Mucosa of rectum (tissue), 2 donors: Measurements from ENCODE around the gene LRRC8C.

Source experiments
- H3K27ac ChIP-seq, 2 donors: one replicate each; pipeline ENCODE4 v1.7.0; 2013; ENCODE audit warnings: inconsistent platforms in 2 of 2, low read depth in 2 of 2, low read length in 2 of 2
- H3K27me3 ChIP-seq, 2 donors: one replicate each; pipeline ENCODE4 v1.7.0; 2013; ENCODE audit warnings: low read length in 2 of 2; ENCODE audit not compliant: control insufficient read depth in 2 of 2, insufficient read depth in 2 of 2
- H3K36me3 ChIP-seq, 2 donors: one replicate each; pipeline ENCODE4 v1.7.0; 2013; ENCODE audit warnings: low read length in 2 of 2; ENCODE audit not compliant: control insufficient read depth in 2 of 2, insufficient read depth in 2 of 2
- H3K4me1 ChIP-seq, 2 donors: one replicate each; pipeline ENCODE4 v1.7.0; 2013; ENCODE audit warnings: low read length in 2 of 2, mild to moderate bottlenecking in 1 of 2; ENCODE audit not compliant: control insufficient read depth in 2 of 2, insufficient read depth in 2 of 2
- H3K4me3 ChIP-seq, 2 donors: one replicate each; pipeline ENCODE4 v1.7.0; 2013; ENCODE audit warnings: low read length in 2 of 2
- H3K9ac ChIP-seq, 2 donors: one replicate each; pipeline ENCODE4 v1.7.0; 2013; ENCODE audit warnings: low read length in 2 of 2, low read depth in 1 of 2, mild to moderate bottlenecking in 1 of 2
- H3K9me3 ChIP-seq, 2 donors: one replicate each; pipeline ENCODE4 v1.7.0; 2013; ENCODE audit warnings: low read length in 2 of 2; ENCODE audit not compliant: control insufficient read depth in 2 of 2
- donor health status: healthy.
- donor health status: Normal muscosa, but diverticular disease.

LRRC8C gene

GRCh38 chr1:89649783-89650182 lies 16.9 kb downstream of the LRRC8C start:
- Histone ChIP-seq H3K27me3 (no peaks in the 10 kb centered on the region), H3K27ac (no peak overlapping the region), H3K9ac (no peak overlapping the region), H3K4me3 (no peak overlapping the region), H3K36me3 (no peaks in the 10 kb centered on the region), H3K4me1 (no peaks in the 10 kb centered on the region), H3K9me3 (no peaks in the 10 kb centered on the region)

GRCh38 chr1:89652373-89652772 lies 19.5 kb downstream of the LRRC8C start:
- Histone ChIP-seq H3K9ac (no peak overlapping the region), H3K4me3 (no peak overlapping the region), H3K36me3 (no peaks in the 10 kb centered on the region), H3K9me3 (no peaks in the 10 kb centered on the region), H3K4me1 (no peaks in the 10 kb centered on the region), H3K27ac (no peak overlapping the region), H3K27me3 (no peaks in the 10 kb centered on the region)

GRCh38 chr1:89657886-89658285 lies 25.0 kb downstream of the LRRC8C start:
- Histone ChIP-seq H3K4me3 (no peak overlapping the region), H3K9ac (no peak overlapping the region), H3K9me3 (no peaks in the 10 kb centered on the region), H3K36me3 (no peaks in the 10 kb centered on the region), H3K27ac (no peak overlapping the region), H3K4me1 (peaks cover 0 to 3% of the 10 kb centered on the region in 2 donors), H3K27me3 (no peaks in the 10 kb centered on the region)

- H3K27ac ChIP-seq: no peak overlapping the region
- no peaks in the 10 kb centered on the region for H3K9me3 ChIP-seq
- no peaks in the 10 kb centered on the region for H3K36me3 ChIP-seq
- no peak overlapping the region for H3K9ac ChIP-seq
- H3K4me3 ChIP-seq: no peak overlapping the region
- peaks cover 0 to 3% of the 10 kb centered on the region in 2 donors for H3K4me1 ChIP-seq
- no peaks in the 10 kb centered on the region for H3K27me3 ChIP-seq
Measured at GRCh38 chr1:89659322-89660081, 26.6 kb downstream of the LRRC8C start.

GRCh38 chr1:89660224-89661061 lies 27.5 kb downstream of the LRRC8C start:
- Histone ChIP-seq H3K4me1 (peaks cover 0 to 3% of the 10 kb centered on the region in 2 donors), H3K27ac (no peak overlapping the region), H3K4me3 (no peak overlapping the region), H3K36me3 (no peaks in the 10 kb centered on the region), H3K9me3 (no peaks in the 10 kb centered on the region), H3K27me3 (no peaks in the 10 kb centered on the region), H3K9ac (no peak overlapping the region)

GRCh38 chr1:89665941-89666340 lies 33.0 kb downstream of the LRRC8C start:
- Histone ChIP-seq H3K27me3 (no peaks in the 10 kb centered on the region), H3K27ac (no peak overlapping the region), H3K9me3 (no peaks in the 10 kb centered on the region), H3K9ac (no peak overlapping the region), H3K4me3 (no peak overlapping the region), H3K36me3 (no peaks in the 10 kb centered on the region), H3K4me1 (no peaks in the 10 kb centered on the region)

- H3K27ac ChIP-seq: no peak overlapping the region
- H3K27me3 ChIP-seq: no peaks in the 10 kb centered on the region
Measured at GRCh38 chr1:89666640-89667039, 33.7 kb downstream of the LRRC8C start.

GRCh38 chr1:89667691-89668090 lies 34.8 kb downstream of the LRRC8C start:
- Histone ChIP-seq H3K9ac (no peak overlapping the region), H3K9me3 (no peaks in the 10 kb centered on the region), H3K27ac (no peak overlapping the region), H3K4me1 (no peaks in the 10 kb centered on the region), H3K36me3 (no peaks in the 10 kb centered on the region), H3K4me3 (no peak overlapping the region), H3K27me3 (no peaks in the 10 kb centered on the region)

More at GRCh38 chr1:89666640-89667039, 33.7 kb downstream of the LRRC8C start:
- H3K4me1 ChIP-seq: no peaks in the 10 kb centered on the region
- H3K36me3 ChIP-seq: no peaks in the 10 kb centered on the region
- no peak overlapping the region for H3K4me3 ChIP-seq
- no peaks in the 10 kb centered on the region for H3K9me3 ChIP-seq
- no peak overlapping the region for H3K9ac ChIP-seq

GRCh38 chr1:89668961-89669360 lies 36.0 kb downstream of the LRRC8C start:
- H3K27ac ChIP-seq: no peak overlapping the region

GRCh38 chr1:89669441-89669840 lies 36.5 kb downstream of the LRRC8C start:
- H3K4me3 ChIP-seq: no peak overlapping the region
- no peaks in the 10 kb centered on the region for H3K36me3 ChIP-seq
- H3K4me1 ChIP-seq: no peaks in the 10 kb centered on the region
- no peak overlapping the region for H3K27ac ChIP-seq
- no peak overlapping the region for H3K9ac ChIP-seq
- no peaks in the 10 kb centered on the region for H3K9me3 ChIP-seq
- no peaks in the 10 kb centered on the region for H3K27me3 ChIP-seq

More at GRCh38 chr1:89668961-89669360, 36.0 kb downstream of the LRRC8C start:
- no peaks in the 10 kb centered on the region for H3K36me3 ChIP-seq
- H3K9me3 ChIP-seq: no peaks in the 10 kb centered on the region
- H3K4me3 ChIP-seq: no peak overlapping the region
- no peaks in the 10 kb centered on the region for H3K27me3 ChIP-seq
- no peak overlapping the region for H3K9ac ChIP-seq
- no peaks in the 10 kb centered on the region for H3K4me1 ChIP-seq
